NCI-H748 treated with DMSO at 0.1 percent for 48 hours (cell line): ENCODE results near the gene LDHAL6B.

Experiments
- DNase-seq: peaks from one replicate; lab custom pipeline; 2025; lab: John Stamatoyannopoulos, UW

Gene LDHAL6B

DNA sequence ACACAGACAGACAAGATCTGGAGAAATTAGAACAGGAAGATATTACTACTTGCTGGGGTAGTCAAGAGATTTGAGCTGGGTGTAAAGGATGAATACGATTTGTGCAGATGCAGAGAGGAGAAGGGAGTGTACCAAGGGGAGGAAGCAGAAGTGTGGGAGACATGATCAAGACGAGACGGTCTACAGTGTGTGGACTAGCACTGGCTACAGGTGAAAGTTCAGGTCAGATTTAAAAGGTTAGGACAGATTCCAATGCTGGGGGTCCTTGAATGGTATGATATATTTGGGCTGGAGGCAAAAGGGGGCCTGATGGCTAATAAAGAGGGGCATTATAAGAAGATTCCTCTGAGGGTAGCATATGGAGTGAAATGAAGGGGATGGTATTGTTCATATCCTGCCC is 12.1 kb downstream of the LDHAL6B start:
- no peak for DNase-seq

DNA sequence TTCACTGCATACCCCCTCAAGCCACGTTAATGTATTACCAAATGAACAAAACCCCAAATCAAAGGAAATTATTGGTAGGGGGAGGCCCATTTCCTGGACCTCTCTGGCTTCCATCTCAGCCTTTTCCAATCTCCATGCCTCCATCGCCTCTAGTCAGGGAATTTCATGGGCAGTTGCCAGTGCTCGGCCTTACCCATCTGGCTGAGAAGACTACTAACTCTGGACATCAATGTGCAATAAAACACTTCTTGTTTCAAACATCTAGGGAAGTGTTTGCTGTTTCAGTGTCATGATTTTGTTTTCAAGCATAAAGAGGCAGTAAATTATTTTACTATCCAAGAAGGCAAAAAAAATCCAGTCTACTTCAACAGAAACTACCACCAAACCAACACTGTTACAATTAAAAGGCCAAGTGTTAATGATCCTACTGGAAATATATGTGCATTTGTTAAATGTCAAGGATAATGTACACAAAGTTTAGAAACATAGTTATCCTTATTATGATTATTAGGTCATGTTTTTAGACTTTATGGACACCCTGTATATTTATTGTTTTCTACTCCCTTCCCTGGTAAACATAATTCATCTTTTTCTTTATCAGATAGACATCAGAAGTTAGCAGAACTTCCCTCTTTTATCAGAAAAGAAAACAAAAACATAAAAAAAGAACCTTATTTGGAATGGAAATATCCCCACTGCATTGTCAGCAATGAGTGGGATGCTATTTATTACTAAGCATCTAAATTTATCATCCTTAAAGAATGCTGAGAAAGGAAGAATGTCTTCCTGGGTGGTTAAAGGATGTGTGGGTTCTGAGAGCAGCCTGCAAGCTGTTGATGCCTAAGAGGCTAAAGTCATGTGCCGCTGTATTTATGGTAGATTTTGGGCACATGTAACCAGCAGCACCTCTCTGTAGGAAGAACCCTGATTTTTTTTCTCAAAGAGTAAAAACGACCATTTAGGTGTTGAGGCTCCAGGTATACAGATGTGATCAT is 15.2 kb downstream of the LDHAL6B start:
- DNase-seq = no peak

DNA sequence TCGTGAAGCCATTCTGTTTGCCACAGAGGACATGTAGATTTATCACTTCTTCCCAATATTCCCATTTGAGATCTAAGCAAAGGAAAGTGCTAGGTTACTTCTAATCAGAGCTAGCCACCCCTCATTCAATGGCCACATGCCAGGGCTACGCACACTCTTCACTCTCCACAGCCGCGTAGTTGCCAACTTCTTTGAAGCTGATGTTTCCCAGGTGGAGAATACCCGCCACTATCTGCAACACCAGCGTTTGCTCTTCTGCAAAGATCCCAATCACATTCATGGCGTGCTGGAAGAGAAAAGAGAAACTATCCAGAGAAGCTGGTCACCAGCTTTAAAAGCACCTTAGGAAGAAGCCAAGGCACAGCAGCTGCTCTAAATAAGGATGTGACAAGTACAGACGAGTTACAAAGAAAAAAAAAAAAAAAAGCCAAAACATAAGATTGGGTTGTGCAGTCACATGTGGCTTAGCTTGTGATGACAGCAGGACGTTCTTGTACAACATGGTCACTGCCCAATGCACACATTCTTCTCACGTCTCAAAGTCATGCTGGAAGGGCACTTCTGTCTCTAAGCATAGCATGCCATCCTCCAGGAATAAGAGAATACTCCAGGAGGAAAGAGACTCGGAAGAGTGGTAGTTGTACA is 16.4 kb downstream of the LDHAL6B start:
- DNase-seq = no peak

DNA sequence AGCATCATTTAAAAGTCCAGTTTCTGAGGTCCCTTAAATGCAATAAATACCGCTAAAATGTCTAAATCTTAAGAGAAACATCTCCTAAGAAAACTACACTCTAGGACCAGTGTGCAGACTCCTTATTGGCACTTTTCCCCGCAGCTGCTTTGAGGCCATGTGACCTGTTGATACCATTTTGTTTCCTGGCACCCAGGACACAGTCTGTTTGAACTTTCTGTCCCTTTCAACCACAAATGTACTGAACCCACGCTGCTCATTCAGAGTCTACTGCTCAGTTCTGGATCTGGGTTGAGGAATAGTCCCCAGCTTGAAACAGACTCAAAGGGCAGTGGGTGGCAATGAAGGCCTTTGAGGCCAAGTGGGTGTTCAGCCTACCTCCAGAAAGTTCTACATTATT is 17.1 kb downstream of the LDHAL6B start:
- no peak for DNase-seq

DNA sequence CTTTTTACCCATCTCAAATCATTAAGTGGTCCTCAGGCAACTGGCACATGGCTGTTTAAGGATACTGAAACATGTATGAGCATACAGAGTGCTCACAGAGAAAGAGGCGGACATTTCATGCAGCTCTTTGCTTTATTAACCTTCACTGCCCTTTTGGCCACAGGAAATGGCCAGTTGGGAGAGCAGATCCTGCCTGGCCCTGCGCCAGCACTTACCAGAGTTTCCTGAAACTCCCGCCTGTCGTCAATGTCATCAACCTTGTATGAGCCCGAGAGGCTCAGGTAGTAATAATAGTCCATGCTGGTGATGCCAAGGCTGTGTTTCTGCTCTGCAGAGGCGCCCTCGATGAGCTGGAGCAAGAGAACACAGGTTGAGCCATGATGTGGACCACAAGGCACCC is 17.8 kb downstream of the LDHAL6B start:
- no peak for DNase-seq

DNA sequence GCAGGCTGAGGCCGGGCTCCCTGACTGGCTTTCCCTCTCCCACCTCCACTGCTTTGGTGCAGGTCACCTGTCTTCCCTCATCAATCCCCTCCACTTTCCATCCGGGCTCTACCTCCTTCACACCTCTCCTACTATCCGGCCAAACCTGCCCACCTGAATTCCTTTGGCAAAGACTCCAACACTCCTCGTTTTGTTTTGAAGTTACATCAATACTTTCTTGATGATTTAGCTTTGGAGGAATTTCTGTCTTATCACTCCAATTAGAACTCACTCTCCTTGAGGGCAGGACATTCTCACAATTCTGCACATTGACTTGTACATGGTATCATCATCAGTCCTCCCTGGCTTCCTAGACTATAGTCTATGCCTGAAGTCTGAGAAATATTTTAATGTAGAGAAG is 20.4 kb downstream of the LDHAL6B start:
- no peak for DNase-seq

DNA sequence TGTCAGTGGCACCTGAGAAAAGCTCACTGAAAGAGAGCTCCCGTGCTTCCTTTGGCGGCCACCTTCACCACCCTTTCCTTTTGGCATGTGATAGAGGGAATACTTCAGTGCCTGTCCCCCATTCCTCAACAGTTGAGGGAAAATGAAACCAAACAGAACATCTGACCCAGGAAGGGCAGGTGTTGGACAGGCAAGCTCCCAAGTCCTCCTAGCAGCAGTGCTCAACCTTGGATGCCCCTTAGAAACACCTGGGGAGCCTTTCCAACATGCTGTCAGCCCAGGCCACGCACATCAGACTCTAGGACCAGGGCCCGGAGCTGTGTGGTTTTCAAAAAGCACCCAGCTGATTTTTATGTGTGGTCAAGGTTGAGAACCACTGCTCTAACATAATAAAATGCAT is 22.4 kb downstream of the LDHAL6B start:
- no peak for DNase-seq

DNA sequence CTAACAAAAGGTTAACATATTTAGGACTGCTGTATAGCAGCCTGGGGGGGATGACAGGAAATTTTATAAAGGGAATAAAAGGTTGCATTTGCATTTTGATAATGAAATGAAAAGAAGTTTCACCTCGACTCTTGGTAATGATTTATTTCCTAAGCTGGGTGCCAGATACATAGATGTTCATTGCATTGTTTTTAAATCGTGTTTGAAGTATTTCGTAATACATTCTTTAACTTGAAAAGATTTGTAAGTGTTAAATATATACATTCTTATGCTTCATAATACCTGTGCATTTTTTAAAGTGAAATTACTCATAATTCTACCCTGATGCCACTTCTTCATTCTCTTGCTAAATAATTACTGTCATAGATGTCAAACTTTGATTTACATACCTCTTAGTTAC is 22.8 kb downstream of the LDHAL6B start:
- DNase-seq = no peak

DNA sequence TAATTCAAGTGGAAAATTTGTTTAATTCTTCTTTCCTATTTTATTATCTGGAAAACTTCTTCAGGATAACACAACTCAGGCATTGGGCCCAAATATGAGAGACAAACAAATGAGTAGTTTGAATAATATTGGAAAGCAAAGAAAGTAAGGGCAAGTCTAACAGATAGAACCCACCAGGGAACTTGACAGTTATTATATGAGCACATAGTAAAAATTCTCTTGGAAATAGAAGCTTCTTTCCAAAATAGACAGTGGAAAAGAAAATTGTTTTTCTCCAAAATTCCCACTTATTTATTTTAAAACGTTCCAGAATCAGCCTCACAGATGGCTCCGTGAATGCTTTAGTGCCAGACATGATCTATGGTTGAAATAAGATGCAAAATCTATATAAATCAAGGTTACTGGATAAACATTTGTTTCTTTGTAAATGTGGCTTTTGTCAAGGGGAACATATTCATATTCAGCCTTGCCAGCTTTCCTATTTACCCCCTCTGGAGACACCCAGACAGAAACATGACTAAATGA is 23.9 kb downstream of the LDHAL6B start:
- no peak for DNase-seq

DNA sequence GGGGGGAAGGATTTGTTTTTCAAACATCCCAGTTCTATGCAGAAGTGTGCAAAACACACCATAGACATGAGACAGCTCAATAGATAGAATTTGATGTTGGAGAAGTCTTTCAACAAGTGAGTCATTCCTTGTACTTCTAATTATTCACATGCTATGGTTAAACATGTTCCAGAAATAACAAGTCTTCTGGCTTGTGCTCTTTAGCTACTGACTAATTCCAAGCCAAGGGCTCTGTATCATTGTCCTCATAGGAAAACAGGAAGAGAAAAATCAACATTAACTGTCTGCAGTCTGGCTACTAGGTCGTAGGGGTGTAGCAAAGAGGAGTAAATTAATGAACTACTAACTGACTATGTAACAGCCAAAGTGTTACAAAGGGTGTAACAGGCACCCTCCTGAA is 25.8 kb downstream of the LDHAL6B start:
- DNase-seq = no peak

DNA sequence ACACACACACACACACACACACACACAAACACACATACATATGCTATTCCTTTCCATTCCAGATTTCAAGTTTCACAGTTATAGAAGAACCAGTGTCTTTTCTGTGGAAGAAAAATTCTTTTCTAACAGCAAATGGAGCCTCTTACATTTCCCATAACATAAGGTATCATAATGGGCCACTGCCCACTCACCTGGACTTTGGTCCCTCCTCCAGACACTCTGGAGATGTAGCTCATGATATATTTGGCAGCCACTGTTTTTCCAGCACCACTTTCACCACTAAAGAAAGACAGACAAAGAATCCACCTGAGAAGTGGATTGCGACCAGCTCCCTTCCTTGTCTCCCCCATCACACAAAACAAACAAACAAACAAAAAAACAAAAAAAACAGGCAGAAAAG is 29.8 kb downstream of the LDHAL6B start:
- no peak for DNase-seq

DNA sequence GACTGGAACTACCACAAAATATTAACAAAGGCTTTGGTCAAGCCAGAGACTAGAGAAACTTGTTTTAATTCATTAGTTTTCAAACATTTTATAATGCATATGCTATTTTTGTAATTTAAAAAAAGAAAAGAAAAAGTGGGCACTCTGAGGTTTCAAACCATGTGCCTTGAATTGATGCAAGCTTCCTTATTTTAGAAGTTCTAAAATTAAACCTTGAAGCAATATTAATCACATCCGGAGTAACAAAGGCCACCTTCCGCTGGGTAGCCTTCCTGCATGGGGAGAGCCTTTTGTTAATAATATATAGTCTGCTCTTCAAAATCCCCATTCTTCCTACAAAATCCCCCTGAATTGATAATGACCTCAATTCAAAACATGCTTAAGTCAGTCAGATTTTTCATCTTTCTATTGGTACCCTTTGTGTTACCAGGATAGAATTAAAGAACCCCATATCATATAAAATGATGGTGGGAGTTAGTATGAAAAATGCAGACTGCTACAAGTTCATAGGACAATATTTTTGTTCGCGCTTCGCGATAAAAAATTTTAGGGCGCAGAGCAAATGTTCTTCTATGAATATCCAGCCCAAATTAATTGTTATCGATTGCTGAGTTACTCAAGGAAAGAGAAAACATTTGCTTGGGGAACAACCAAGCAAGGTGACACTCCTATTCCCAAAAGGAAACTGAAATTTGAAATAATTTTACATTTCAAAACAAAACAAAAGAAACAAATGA is 30.6 kb downstream of the LDHAL6B start:
- no peak for DNase-seq

DNA sequence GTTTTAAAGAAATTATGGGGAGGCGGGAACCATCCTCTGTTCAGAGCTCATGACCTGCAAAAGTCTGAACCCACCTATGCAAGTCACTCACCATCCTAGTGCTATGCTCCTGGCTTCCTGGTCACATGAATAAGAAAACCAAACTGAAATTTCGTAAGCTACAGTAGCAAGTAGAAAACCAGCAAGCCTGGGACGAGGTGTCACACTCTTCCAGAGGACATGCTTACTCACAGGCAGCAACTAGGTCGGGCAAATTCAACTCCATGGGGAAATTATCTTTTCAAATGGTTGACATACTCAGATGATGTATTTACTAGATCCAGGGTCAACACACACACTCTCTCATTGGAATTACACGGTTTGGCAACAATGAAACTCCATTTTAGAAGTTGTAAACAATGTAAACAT is 31.3 kb downstream of the LDHAL6B start:
- DNase-seq = no peak

DNA sequence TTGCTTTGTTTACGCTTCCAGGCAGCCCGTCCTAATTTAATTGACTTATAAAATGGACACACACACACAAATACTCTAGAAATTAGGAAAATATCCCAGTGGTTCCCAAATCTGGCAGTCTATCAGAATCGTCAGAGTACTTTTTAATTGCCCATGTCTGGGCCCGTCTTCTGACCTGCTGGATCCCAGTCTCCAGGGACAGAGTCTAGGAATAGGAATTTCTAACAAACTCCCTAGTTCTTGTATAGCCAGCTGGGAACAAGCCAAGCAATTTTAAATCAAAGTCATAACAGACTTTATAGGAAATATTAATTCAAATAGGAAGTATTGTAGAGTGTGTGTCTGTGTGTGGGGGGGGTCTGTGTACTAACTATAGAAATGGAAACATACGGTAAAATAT is 33.4 kb downstream of the LDHAL6B start:
- DNase-seq = no peak

DNA sequence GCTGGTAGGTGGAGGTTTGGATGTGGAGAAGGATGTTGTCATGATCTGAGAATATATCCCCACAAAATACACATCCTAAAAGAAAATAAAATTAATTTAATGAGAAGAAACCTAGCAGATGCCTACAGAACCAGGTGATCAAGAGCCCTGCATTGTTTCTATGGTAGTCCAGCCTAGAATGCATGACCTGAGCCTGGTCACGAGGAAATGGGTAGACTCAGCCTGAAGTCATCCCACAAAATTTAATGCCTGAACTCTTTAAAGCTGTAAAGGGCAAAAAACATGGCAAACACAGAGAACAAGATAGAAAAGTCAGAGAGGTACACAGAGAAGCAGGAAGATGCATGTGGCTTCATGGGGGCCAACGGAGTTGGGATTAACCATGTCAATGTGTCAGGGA is 36.0 kb downstream of the LDHAL6B start:
- no peak for DNase-seq

DNA sequence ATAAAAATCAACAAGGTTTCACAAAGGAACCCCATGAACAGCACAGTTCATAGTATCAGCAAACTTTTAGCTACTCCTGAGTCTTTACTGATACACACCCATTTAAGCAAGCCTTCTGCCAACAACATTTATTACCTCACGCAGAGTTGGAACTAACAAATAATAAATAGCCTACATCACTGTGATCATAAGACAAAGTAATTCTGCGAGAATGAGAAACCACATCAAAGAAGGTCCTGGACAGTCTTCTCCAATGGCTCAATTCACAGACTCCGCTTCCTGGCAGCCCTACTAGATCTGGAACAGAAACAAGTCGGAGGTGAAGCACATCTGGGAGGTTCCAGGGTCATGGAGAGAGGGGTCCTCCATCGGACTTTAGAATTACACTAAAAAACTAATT is 37.0 kb downstream of the LDHAL6B start:
- no peak for DNase-seq

DNA sequence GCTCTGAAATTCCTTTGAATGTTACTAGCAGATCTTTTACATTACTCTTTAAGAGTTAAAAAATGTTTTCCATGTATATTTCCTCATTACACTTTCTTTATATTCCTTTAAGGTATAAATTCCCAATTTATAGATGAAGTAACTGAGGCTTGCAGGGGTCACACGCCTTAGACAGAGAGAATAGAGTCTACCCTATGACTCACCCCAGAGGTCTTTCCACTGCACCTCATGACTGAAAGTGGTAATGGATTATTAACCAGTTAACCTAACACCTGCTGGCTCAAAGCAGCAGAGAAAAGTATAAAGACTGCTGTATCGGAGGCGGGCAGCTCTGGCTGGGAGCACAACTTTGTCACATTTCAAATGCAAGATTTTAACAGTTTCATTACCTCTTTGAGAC is 37.7 kb downstream of the LDHAL6B start:
- DNase-seq = no peak

DNA sequence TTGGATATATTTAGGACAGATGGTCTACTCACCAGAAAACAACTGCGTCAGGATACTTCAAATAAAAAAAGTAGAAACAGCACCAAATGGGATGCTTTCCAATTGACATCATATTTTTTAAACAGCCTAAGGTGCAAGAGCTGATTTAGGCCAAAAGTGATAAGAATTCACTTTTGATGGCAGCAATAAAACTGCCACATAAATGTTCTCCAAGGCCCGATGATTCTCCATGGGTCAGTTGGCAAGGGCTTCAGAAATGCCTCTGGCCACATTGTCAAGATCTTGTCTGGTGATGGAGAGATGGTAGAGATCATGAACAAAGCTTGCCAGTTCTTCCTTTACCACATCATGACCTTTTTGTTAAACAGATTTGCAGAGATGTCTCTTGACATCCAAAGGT is 38.9 kb downstream of the LDHAL6B start:
- DNase-seq = no peak

DNA sequence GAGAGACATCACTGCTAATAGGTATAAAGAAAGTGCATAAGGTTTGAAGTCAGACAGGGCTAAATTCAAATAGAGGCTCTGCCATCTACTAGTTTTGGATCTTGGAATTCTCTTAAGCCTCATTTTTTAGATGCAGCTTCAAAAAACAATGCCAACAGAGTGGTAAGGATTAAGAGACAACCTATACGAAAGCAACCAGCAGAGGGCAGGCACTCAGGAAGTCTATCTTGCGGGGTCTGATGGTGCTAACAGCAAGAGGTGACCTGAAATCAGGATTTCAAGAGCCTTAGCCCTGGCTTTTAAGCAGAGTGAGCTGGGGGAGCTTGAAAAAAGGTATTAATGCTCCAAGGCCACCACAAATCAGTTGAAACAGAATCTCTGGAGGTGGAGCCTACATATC is 40.7 kb downstream of the LDHAL6B start:
- DNase-seq = no peak

DNA sequence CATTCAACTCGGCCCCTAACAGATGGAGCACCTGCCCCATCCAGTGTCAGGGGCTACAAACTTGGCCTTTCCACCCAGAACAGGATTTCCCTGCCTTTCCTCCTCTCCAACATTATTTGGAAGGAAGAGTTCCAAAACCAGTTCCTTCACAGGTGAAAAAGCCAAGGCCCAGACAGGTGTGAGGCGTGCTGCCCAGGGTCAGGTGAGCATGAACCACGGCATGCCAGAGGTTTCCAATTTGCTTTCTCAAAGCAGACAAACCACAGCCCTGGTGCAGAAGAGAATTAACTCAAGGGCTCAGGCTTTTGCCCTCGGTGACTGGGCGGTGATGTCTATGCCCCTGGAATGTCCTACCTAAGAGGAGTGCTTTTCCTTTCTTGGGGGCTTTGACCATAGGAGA is 43.2 kb downstream of the LDHAL6B start:
- DNase-seq = no peak

DNA sequence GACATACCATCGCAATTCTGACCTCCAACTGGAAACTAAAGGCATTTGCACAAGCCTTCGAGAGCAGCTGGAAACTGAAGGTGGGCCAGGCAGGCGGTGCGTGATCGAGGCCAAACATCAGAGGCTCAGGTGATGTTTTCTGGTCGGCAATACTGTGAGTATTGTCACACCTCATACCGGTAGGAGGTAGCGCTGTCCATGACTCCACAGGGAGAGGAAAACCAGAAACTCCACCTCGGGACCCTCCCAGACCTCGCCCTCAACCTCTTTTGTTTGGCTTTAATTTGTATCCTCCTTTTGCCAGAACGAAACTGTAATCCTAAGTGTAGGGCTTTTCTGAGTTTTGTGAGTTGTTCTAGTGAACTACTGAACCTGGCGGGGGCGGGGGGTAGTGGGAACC is 43.6 kb downstream of the LDHAL6B start:
- DNase-seq = no peak

DNA sequence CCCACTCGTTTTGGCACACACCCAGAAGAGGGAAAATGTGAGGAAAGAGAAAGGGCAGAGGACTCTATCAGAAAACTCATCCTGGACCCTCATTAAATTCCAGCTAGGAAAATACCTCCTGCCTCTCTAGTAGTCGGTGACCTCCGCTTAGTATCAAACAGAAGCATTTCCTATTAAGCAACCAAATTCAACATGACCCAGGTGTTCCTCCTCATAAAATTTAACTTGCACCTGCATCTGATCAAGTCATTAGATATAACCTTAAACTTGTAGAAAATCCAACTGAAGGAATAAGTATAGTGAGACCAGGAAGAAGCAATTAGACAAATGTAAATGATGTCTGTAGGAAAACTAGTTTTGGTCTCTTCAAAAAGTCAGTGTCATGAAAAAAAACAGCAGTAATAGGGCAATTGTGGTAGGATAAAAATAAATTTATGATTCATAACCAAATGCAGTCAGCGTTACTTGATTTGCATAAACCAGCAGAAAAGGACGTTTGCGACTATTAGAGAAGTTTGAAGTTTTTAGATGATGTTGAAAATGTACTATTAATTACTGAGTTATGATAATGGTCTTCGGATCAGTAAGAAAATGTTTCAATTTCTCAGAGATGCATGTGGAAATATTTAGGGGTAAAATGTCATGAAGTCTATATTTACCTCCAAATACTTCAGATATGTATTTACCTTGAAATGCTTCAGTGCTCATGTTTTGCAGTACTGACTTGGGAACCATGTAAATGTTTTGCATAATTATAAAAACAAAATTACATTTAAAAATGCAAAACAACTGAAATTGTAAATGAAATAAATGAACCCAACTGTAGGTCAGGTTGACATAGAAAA is 44.6 kb downstream of the LDHAL6B start:
- no peak for DNase-seq
